CD8-positive, alpha-beta memory T cell (primary cell): ENCODE data around the gene CORO2B. TPM values are rescaled to one million over a fixed set of nuclear protein-coding genes. Genes with fewer than 3 reads are reported as not detected.
"Not testable (repeated sequence)": the region's sequence is repeated elsewhere in the genome, so short reads cannot be mapped to it uniquely, and the experiment has no call there.

Source experiments
- CTCF ChIA-PET: fragments of 350-600 bp; sonication (Branson Sonifier 250); formaldehyde crosslinking; loops from one replicate; lab custom pipeline; 2021; ENCODE audit warnings: antibody characterized with exemption; lab: Charles Lee
- POLR2A ChIA-PET: fragments of 350-600 bp; sonication (Branson Sonifier 250); formaldehyde crosslinking; loops from one replicate; lab custom pipeline; 2021; ENCODE audit warnings: antibody characterized with exemption; lab: Charles Lee
- DNase-seq, 5 donors: peaks; one replicate each; pipeline versions ENCODE4 v3.0.0 to v3.0.0-alpha.2; 2020 to 2022; ENCODE audit warnings: mixed read lengths in 1 of 5
- H3K27ac ChIP-seq: one replicate; pipeline ENCODE4 v1.7.0; 2013; ENCODE audit warnings: low read depth, mild to moderate bottlenecking, low read length, moderate library complexity
- H3K27me3 ChIP-seq: 2 replicates; pipeline ENCODE4 v1.7.0; 2013; ENCODE audit warnings: low read length, mild to moderate bottlenecking; ENCODE audit not compliant: insufficient read depth, poor library complexity, severe bottlenecking
- H3K36me3 ChIP-seq: 2 replicates; pipeline ENCODE4 v1.7.0; 2013; ENCODE audit warnings: mild to moderate bottlenecking, low read length, moderate library complexity; ENCODE audit not compliant: insufficient read depth
- H3K4me1 ChIP-seq: 2 replicates; pipeline ENCODE4 v1.7.0; 2013; ENCODE audit warnings: mild to moderate bottlenecking, low read length, moderate library complexity; ENCODE audit not compliant: insufficient read depth
- H3K4me3 ChIP-seq: 2 replicates; pipeline ENCODE4 v1.7.0; 2013; ENCODE audit warnings: mild to moderate bottlenecking, low read length
- H3K9me3 ChIP-seq: 2 replicates; pipeline ENCODE4 v1.7.0; 2013; ENCODE audit warnings: mild to moderate bottlenecking, low read length
- H3K27ac Mint-ChIP-seq, 8 donors: one replicate each; pipeline ENCODE4 v1.8.0; 2020 to 2021; ENCODE audit warnings: mixed read lengths in 8 of 8, mild to moderate bottlenecking in 6 of 8, inconsistent platforms in 3 of 8, moderate library complexity in 3 of 8
- H3K27me3 Mint-ChIP-seq, 2 donors: one replicate each; pipeline ENCODE4 v1.8.0; 2020 to 2021; ENCODE audit warnings: mixed read lengths in 2 of 2, mild to moderate bottlenecking in 1 of 2, moderate library complexity in 1 of 2
- H3K36me3 Mint-ChIP-seq, 3 donors: one replicate each; pipeline ENCODE4 v1.8.0; 2020 to 2021; ENCODE audit warnings: mixed read lengths in 3 of 3, inconsistent platforms in 1 of 3, mild to moderate bottlenecking in 1 of 3
- H3K4me1 Mint-ChIP-seq, 3 donors: one replicate each; pipeline ENCODE4 v1.8.0; 2020 to 2021; ENCODE audit warnings: mixed read lengths in 3 of 3, inconsistent platforms in 1 of 3, mild to moderate bottlenecking in 1 of 3
- H3K4me3 Mint-ChIP-seq, 7 donors: one replicate each; pipeline ENCODE4 v1.8.0; 2020 to 2021; ENCODE audit warnings: mixed read lengths in 7 of 7, mild to moderate bottlenecking in 6 of 7, moderate library complexity in 4 of 7, inconsistent platforms in 2 of 7
- H3K9me3 Mint-ChIP-seq, 5 donors: one replicate each; pipeline ENCODE4 v1.8.0; 2020 to 2022; ENCODE audit warnings: mixed read lengths in 5 of 5, mild to moderate bottlenecking in 3 of 5, moderate library complexity in 2 of 5, inconsistent platforms in 1 of 5
- polyA plus RNA-seq: library from polyadenylated mRNA; unstranded; fragments of 300-500 nt; fragmentation: Illumina TruSeq; gene quantifications from one replicate; pipeline ENCODE4 v1.2.3, GENCODE V29; 2021
- total RNA-seq, 2 experiments: library from RNA; stranded (reverse); gene quantifications; one replicate each; pipeline ENCODE4 v1.2.3, GENCODE V29; 2021

CORO2B gene
- total and polyA plus RNA-seq, 3 experiments from 2014 or later, result not detected

- H3K4me3 Mint-ChIP-seq, H3K27ac ChIP-seq, H3K9me3 Mint-ChIP-seq, H3K4me3 ChIP-seq, CTCF ChIA-PET, H3K36me3 Mint-ChIP-seq, H3K4me1 ChIP-seq, DNase-seq, H3K36me3 ChIP-seq, H3K9me3 ChIP-seq, H3K27me3 ChIP-seq, H3K4me1 Mint-ChIP-seq, H3K27ac Mint-ChIP-seq: not testable (repeated sequence)
- POLR2A ChIA-PET, result interaction anchor here (0.7 kb wide), 1 partner anchor 124 kb away, joined by 4 read pairs; no protein-coding TSS in a partner anchor
- H3K27me3 Mint-ChIP-seq, result peaks cover 10 to 36% of the 10 kb centered on the region in 2 donors
These were observed 26.2 kb downstream of the CORO2B start for GRCh38 chr15:68604840-68605478.

DNA sequence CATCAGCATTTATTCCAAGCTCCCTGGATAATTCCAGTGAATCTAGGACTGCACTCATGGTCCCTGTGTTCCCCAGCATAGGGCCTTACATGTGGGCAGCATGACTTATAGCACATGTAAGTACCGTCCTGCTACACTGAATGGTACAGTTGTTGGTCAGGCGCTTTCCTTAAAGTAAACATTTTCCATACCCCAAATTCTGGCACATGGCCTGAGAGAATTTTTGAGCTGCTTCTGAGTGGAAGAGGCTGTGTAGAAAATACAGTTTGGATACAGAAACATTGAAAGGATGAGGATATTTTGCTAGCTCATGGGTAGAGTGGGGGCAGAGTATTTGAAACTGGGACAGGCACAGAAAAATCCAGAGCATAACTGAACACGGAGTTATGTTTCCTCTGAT is 27.6 kb downstream of the CORO2B start:
- Histone ChIP-seq H3K27ac (no peak overlapping the region), H3K36me3 (no peaks in the 10 kb centered on the region), H3K4me1 (no peaks in the 10 kb centered on the region), H3K4me3 (no peak overlapping the region), H3K27me3 (no peaks in the 10 kb centered on the region), H3K9me3 (no peaks in the 10 kb centered on the region)
- POLR2A ChIA-PET, result no interaction called here
- Mint-ChIP-seq H3K36me3 (no peaks in the 10 kb centered on the region), H3K9me3 (no peaks in the 10 kb centered on the region), H3K4me1 (no peaks in the 10 kb centered on the region), H3K27ac (no peak overlapping the region), H3K27me3 (peaks cover 9 to 32% of the 10 kb centered on the region in 2 donors), H3K4me3 (no peak overlapping the region)
- no peak for DNase-seq
- CTCF ChIA-PET, result interaction anchor here (1.2 kb wide), 1 partner anchor 12 kb away, joined by 3 read pairs; no protein-coding TSS in a partner anchor

GRCh38 chr15:68608206-68608843 is 29.5 kb downstream of the CORO2B start:
- CTCF ChIA-PET, result no interaction called here
- Mint-ChIP-seq H3K4me3 (no peak overlapping the region), H3K36me3 (no peaks in the 10 kb centered on the region), H3K4me1 (no peaks in the 10 kb centered on the region), H3K9me3 (no peaks in the 10 kb centered on the region), H3K27me3 (peaks cover 7 to 24% of the 10 kb centered on the region in 2 donors), H3K27ac (no peak overlapping the region)
- Histone ChIP-seq H3K4me3 (no peak overlapping the region), H3K4me1 (no peaks in the 10 kb centered on the region), H3K27ac (no peak overlapping the region), H3K36me3 (no peaks in the 10 kb centered on the region), H3K27me3 (no peaks in the 10 kb centered on the region), H3K9me3 (no peaks in the 10 kb centered on the region)
- POLR2A ChIA-PET, result no interaction called here
- DNase-seq, result no peak

- ChIA-PET CTCF (no interaction called here), POLR2A (no interaction called here)
- no peaks in the 10 kb centered on the region for H3K9me3 ChIP-seq
- no peaks in the 10 kb centered on the region for H3K36me3 Mint-ChIP-seq
- no peak overlapping the region for H3K4me3 ChIP-seq
- H3K27ac ChIP-seq, result no peak overlapping the region
- no peaks in the 10 kb centered on the region for H3K4me1 ChIP-seq
- H3K36me3 ChIP-seq, result no peaks in the 10 kb centered on the region
- DNase-seq, result no peak
- no peaks in the 10 kb centered on the region for H3K27me3 ChIP-seq
- H3K4me3 Mint-ChIP-seq, result no peak overlapping the region
- no peaks in the 10 kb centered on the region for H3K4me1 Mint-ChIP-seq
- no peaks in the 10 kb centered on the region for H3K9me3 Mint-ChIP-seq
- H3K27ac Mint-ChIP-seq, result no peak overlapping the region
- H3K27me3 Mint-ChIP-seq, result peaks cover 6 to 23% of the 10 kb centered on the region in 2 donors
These were observed 30.0 kb downstream of the CORO2B start for GRCh38 chr15:68608844-68609232.

DNA sequence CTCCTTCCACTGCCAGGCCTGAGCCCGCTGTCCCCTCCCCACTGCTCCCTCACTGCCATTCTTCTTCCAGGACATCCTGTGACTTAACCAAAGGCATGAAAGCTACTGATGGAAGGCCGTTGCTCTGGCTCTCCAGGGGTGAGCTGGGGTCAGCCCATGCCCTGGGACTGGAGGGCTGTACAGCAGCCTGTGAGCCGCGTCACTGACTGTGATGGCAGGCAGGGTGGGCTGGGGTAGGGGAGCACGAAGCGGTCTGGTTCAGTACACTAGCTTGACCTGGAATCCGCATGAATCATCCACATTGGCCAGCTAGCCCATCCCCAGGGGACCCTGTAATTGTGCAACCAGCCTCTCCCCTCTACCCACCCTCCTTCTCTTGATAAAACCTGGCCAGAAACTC is 30.8 kb downstream of the CORO2B start:
- no peaks in the 10 kb centered on the region for H3K36me3 ChIP-seq
- no peaks in the 10 kb centered on the region for H3K36me3 Mint-ChIP-seq
- no peaks in the 10 kb centered on the region for H3K4me1 Mint-ChIP-seq
- no peak overlapping the region for H3K4me3 ChIP-seq
- no peak overlapping the region for H3K4me3 Mint-ChIP-seq
- CTCF ChIA-PET, result no interaction called here
- H3K4me1 ChIP-seq, result no peaks in the 10 kb centered on the region
- H3K27me3 Mint-ChIP-seq, result peaks cover 3 to 25% of the 10 kb centered on the region in 2 donors
- no peak overlapping the region for H3K27ac ChIP-seq
- POLR2A ChIA-PET, result no interaction called here
- H3K9me3 Mint-ChIP-seq, result no peaks in the 10 kb centered on the region
- H3K9me3 ChIP-seq, result no peaks in the 10 kb centered on the region
- H3K27ac Mint-ChIP-seq, result no peak overlapping the region
- no peak for DNase-seq
- no peaks in the 10 kb centered on the region for H3K27me3 ChIP-seq

DNA sequence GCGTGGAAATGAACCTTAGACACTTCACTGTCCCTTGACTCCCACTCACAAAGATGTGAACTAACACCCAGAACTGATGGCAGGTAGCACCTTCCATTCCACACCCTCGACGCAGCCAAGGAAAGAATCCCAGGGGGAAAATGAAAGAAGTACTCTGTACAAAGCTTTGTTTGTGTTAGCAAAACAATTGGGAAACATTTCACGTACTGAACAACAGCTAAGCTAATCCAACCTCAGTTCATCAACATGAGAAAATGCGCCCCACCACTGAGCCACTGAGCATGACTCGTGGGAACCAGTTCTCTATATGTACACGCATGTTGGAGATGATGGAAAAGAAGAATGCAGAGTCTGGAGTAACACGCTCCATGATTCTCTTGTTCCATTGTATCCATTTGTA is 32.0 kb downstream of the CORO2B start:
- ChIA-PET POLR2A (no interaction called here), CTCF (no interaction called here)
- H3K27me3 Mint-ChIP-seq, result peaks cover 2 to 19% of the 10 kb centered on the region in 2 donors
- Histone ChIP-seq H3K4me3 (no peak overlapping the region), H3K4me1 (no peaks in the 10 kb centered on the region), H3K9me3 (no peaks in the 10 kb centered on the region), H3K36me3 (no peaks in the 10 kb centered on the region), H3K27me3 (no peaks in the 10 kb centered on the region), H3K27ac (no peak overlapping the region)
- no peak for DNase-seq
- H3K36me3 Mint-ChIP-seq, result no peaks in the 10 kb centered on the region
- no peaks in the 10 kb centered on the region for H3K4me1 Mint-ChIP-seq
- H3K27ac Mint-ChIP-seq, result no peak overlapping the region
- H3K9me3 Mint-ChIP-seq, result no peaks in the 10 kb centered on the region
- no peak overlapping the region for H3K4me3 Mint-ChIP-seq

DNA sequence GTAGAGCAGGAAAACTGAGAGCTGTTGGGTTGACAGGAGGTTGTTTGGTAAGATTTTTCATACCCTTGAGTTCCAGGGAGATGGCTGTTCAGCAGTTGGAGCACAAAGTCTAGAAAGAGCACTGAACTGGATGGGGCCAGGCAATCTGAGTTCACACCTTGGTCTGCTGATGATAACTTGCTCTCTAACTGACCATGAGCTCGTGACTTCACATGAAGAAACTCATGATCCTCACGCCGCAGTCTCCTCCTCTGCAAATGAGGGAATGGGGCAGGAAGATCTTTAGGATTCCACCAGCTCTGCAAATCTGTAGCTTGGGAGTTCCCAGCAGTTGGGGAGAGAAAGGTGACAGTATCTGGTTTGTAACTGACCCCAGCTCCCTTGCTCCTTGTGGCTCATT is 33.7 kb downstream of the CORO2B start:
- Histone ChIP-seq H3K27me3 (no peaks in the 10 kb centered on the region), H3K9me3 (no peaks in the 10 kb centered on the region), H3K27ac (no peak overlapping the region), H3K4me3 (no peak overlapping the region), H3K4me1 (no peaks in the 10 kb centered on the region), H3K36me3 (no peaks in the 10 kb centered on the region)
- DNase-seq, result no peak
- no peak overlapping the region for H3K27ac Mint-ChIP-seq
- H3K27me3 Mint-ChIP-seq, result peaks cover 2 to 23% of the 10 kb centered on the region in 2 donors
- CTCF ChIA-PET, result interaction anchor here (1.0 kb wide), 1 partner anchor 9 kb away, joined by 3 read pairs; no protein-coding TSS in a partner anchor
- H3K36me3 Mint-ChIP-seq, result no peaks in the 10 kb centered on the region
- H3K4me1 Mint-ChIP-seq, result no peaks in the 10 kb centered on the region
- POLR2A ChIA-PET, result no interaction called here
- no peak overlapping the region for H3K4me3 Mint-ChIP-seq
- no peaks in the 10 kb centered on the region for H3K9me3 Mint-ChIP-seq

GRCh38 chr15:68612979-68613740 is 34.4 kb downstream of the CORO2B start:
- no peaks in the 10 kb centered on the region for H3K36me3 Mint-ChIP-seq
- H3K4me1 ChIP-seq, result no peaks in the 10 kb centered on the region
- H3K27ac ChIP-seq, result no peak overlapping the region
- no peak for DNase-seq
- H3K4me3 Mint-ChIP-seq, result no peak overlapping the region
- ChIA-PET CTCF (interaction anchor here (1.0 kb wide), 1 partner anchor 9 kb away, joined by 3 read pairs; no protein-coding TSS in a partner anchor), POLR2A (no interaction called here)
- no peaks in the 10 kb centered on the region for H3K9me3 ChIP-seq
- H3K36me3 ChIP-seq, result no peaks in the 10 kb centered on the region
- H3K4me1 Mint-ChIP-seq, result no peaks in the 10 kb centered on the region
- no peaks in the 10 kb centered on the region for H3K27me3 ChIP-seq
- H3K4me3 ChIP-seq, result no peak overlapping the region
- H3K27ac Mint-ChIP-seq, result no peak overlapping the region
- peaks cover 2 to 23% of the 10 kb centered on the region in 2 donors for H3K27me3 Mint-ChIP-seq
- H3K9me3 Mint-ChIP-seq, result no peaks in the 10 kb centered on the region
